Epidermal melanocyte (primary cell): ENCODE results near the gene NCOA3.

Source experiments
- DNase-seq: peaks from one replicate; pipeline ENCODE4 v3.0.0; 2011; ENCODE audit warnings: low spot score; ENCODE audit not compliant: insufficient read length

Gene NCOA3

DNA sequence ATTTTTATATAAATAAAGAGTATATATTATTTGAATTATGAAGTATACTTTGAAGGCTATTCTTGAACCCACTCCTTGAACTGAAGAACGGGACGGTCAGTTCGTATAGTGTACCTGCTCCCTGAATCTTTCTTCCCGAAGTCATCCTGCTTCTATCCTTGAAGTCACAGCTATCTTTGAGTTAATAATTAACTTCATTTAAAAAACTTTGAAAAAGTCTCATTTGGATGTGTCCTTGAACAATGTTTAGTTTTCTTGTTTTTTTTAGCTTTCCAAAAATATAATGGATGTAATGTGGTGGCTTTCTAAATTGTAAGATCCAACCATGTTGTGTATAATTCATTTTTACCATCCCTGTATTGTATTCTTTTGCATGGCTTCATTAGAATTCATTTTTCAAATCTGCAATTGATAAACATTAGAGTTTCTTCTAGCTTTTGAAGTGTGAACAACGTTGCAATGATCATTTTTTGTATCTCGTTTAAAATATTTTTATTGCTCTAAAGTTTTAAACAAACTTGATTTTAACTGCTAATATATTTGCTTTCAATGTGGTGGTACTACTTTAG is 94.4 kb downstream of the NCOA3 start:
- no peak for DNase-seq

DNA sequence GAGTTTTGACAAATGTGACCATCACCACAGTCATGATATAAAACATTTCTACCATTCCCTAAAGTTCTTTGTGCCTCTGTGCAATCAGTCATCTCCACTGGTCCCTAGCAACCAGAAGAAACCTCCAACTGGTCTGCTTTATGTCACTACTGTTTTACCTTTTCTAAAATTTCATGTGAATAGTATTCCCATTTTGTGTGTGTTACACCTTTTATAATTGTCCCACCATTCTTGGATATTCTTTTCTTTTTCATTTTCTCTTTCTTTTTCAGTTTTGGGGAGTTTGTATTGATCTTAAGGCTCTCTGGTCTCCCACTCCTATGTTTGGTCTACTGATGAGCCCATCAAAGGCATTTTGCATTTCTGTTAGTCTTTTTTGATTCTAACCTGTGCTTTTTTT is 95.4 kb downstream of the NCOA3 start:
- DNase-seq, result no peak

DNA sequence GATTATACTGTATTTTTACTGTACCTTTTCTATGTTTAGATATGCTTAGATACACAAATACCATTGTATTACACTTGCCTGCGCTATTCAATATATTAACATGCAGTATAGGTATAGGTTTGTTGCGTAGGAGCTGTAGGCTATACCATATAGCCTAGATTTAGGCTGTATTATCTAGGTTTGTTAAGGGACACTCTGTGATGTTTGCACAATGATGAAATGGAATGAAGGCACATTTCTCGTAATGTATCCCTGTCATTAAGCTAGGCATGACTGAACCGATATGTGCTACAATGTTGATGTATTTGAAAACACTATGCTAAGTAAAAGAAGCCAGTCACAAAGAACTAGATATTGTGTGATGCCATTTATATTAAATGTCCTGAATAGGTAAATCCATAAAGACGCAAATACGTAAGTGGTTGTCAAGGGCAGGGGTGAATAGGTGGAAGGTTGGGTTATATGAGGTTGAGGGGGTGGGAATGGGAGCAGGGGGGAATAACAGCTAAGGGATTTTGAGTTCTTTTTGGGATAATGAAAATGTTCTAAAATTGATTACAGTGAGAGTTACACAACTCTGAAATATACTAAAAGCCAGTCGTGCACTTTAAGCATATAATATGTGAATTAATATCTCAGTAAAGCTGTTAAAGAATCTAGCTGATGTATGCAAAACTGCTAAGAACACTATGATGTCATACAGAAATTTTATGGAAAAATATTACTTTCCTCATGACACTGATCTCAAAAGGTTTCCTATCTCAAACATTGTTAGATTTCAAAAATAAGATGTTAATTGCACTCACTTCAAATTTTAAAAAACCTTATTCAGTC is 97.4 kb downstream of the NCOA3 start:
- DNase-seq, result no peak

DNA sequence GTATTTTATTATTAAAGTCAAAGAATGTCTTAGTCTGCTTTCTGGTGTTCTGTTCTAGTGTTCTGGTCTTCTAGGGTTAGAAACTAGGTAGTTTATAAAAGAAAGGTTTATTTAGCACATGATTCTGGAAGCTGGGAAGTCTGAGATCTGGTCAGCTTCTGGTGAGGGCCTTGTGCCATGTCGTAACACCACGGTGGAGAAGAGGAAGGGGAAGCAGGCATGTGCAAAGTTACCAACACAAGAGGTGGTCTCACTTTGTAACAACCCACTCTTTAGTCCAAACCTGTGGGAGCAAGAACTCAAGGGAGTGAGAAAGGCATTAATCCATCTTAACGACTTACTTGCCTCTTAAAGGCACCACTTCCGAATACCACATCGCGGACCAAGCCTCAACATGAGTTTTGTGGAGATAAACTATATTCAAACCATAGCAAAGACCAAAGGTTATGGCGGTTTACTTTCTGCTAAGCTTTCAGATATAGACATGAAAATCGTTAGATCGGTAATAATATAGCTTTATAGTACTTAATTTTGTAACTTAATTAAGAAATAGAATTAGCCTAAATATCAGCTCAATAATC is 99.4 kb downstream of the NCOA3 start:
- no peak for DNase-seq

DNA sequence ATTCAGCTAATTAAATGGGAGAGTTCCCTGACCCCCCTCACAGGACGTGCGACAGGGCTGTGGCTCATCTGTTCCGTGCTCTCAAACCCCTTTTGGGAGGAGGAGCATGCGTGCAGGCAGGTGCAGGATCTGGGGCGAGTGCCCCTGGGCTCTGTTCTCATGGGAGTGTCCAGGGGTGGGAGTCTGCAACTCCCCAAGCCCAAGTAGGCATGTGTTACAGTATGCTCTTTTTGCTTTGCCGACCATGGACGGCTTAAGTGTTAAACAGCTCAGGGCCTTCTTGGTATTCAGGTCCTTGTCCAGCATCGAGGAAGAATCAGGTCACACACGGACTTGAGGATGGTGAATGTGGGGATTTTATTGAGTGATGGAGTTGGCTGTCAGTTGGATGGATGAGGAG is 101.6 kb downstream of the NCOA3 start:
- DNase-seq, result no peak

DNA sequence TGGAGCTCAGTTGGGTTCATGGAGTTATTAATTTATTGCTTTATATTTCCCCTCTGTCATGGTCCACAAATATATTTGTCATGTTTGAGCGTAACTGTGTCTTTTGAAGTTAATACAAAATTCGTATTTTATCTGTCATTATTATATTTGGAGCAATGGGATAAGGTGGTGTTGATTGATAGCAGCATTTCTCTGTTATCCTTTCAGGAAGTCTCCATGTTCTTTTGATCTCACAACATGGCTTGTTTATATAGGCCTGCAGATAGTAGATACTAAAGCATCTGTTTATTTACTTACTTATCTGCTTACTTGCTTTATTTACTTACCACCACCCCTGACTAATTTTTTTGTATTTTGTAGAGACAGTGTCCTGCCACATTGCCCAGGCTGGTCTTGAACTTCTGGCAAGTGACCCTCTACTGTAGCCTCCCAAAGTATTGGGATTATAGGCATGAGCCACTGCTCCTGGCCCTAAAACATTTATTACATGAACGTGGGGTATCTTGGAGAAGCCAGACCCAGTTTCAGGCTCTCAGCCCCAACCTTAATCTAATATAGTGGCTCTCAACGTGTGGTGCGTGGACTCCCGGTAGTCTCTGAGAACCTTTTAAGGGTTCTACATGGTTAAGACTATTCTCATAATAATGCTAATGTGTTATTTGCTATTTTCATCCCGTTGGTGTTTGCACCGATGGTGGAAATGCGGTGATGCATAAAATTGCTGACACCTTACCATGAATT is 104.2 kb downstream of the NCOA3 start:
- DNase-seq, result no peak

DNA sequence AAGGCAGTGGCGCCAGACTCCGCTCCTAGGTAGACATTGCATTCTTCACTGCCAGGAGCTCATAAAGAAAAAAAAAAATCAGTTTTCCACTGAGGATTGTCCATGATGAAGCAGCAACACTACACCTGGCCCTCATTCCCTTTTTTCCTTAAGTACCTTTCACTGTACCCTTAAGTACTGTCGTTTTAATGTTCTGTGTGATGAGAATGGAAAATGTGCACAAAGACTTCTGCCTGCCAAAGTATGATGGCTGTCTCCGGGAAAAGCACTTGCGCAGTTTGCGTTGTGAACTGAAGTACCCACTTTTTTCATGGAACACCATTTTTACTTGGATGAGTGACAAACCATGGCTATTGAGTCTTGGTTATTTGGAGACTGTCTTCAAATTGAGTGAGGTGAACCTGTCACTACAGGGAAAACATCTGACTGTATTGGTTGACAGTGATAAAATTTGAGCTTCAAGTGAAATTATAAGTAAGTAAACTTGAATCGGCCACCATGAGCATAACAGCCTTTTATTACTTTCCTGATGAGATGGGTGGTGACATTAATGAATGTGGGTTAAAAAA is 104.8 kb downstream of the NCOA3 start:
- DNase-seq, result no peak

DNA sequence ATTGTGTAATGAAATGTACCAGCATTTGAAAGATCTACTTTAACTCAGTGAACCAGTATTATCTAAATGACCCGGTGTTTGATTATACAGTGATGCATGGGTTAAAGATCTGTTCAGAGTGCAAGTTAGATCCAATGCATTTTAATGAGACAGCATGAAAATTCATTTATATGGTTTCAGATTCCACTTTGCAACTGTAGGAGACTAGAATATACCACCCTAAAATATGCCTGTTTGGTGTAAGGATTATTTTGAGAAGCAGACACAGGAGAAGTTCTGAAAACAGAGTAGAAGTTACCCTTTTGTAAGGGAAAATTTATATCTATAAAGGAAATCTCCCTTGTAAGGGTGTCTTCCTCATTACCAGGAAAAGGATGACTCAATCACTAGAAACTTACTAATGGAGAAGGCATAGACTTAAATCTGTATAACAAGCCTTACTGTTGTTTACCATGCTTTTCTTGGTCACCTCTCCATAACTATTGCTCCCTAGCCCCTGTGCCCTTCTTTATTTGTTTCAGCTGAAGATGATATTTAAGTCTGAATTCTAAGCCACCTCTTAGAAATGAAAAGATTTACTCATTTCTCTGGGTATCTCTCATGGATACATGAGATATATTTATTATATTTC is 105.4 kb downstream of the NCOA3 start:
- DNase-seq, result no peak

DNA sequence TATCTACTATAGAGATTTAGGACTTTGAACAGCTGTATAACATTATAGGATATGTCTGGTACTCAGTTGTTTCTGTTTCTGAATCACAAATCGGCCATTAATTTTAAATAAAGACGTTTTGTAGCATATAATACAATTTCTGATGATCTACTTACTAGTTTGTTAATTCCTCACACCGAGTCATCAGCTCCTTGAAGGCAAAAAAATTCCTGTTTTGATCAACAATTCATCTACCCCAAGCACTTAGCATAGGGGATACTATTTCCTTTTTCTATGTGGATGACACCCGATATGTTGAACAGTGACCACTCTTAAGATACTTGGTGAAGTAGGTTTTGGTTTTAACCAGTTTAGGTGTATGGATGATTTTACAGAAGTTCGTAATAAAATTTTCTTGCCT is 107.3 kb downstream of the NCOA3 start:
- no peak for DNase-seq

DNA sequence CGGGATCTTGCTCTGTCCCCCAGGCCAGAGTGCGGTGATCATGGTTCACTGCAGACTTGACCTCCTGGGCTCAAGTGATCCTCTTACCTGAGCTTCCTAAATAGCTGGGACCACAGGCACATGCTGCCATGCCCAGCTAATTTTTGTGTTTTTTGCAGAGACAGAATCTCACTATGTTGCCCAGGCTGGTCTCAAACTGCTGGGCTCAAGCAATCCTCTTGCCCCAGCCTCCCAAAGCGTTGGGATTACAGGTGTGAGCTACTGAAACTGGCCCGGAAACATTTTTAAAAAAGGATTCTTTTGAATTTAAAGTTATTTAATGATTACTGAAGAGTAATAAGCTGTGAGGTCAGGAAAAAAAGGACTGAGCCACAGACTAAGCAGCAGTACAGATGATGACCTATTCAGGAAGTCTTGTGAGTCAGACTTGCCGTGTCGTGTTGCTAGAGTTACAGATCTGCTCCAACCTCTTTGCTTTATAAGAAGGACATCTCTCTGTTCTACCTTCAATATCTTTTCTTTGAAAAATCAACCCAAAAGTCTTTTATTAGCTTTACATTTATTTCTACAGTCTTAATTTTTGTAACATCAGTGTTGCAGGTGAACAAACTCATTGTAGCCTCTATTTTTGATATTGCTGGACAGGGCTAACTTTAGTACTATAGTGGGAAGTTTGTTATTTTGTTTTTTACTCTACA is 108.7 kb downstream of the NCOA3 start:
- peak; percentile 30 for DNase-seq

DNA sequence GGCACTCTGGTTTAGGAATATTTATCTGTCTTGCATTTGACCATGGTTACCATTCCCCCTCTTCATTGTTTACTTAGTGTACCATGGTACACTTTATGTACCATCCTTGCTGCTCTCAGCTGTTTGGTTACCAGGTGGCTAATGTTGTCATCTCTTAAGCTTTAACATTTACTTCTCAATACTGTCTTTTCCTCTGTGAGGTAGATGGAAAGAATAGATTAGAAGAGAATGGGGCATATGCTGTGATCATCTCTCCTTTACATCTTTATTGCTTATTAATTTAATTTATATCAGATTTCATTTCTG is 109.2 kb downstream of the NCOA3 start:
- no peak for DNase-seq

DNA sequence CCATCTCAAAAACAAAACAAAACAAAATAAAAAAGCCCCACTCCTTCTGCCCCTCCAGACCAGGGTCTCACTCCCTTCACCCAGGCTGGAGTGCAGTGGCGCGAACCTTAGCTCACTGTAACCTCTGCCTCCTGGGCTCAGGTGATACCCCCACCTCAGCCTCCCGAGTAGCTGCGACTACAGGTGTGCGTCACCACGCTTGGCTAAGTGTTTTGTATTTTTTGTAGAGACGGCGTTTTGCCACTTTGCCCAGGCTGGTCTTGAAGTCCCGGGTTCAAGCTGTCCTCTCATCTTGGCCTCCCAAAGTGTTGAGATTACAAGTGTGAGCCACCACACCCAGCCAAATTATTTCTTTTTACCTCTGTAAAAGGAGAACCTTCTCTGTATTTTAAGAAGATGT is 110.1 kb downstream of the NCOA3 start:
- DNase-seq, result no peak

DNA sequence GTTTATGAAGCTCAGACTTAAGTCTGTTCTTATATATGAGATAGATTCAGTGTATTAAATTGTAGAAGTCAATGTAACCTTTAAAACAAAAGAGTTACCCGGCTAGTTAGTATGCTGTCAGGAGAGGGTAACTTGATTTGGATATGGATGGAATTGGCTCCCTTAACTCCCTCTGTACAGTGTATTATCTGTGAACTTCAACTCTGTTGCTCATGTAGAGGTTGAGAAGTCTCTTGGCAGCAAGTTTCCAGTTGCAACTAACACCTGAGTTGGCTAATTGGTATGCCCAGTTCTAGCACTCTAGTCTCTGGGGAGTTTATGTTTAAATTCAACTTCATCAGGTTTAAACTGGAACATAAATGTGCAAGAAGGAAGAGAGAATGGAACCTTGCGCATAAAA is 111.0 kb downstream of the NCOA3 start:
- DNase-seq, result no peak

DNA sequence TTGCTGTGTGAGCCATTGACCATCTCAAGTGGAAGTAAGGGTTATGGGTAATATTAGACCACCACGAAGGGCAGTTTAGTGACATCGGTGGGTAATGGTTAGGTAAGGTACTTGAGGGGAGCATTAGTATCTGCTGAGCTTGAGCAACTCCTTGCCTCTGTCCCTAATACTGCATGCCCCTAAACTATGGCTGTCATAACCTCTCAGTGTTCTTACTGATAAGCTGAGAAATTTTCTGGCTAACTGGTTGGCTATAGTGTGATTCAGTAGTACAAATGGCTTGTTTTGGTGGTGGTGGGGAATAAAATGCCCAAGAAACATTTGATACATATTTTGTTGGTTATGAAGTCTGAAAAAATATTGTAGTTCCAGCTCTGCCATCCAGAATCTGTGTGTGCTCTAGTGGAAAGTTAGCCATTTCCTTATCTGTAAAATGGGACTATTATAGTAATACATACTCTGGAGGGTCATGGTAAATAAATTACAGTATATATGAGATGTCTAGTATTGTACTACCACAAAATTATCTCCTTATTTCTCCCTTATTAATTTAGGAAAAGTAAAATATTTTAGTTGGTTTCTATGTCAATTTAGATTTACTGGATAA is 113.1 kb downstream of the NCOA3 start:
- DNase-seq, result no peak

DNA sequence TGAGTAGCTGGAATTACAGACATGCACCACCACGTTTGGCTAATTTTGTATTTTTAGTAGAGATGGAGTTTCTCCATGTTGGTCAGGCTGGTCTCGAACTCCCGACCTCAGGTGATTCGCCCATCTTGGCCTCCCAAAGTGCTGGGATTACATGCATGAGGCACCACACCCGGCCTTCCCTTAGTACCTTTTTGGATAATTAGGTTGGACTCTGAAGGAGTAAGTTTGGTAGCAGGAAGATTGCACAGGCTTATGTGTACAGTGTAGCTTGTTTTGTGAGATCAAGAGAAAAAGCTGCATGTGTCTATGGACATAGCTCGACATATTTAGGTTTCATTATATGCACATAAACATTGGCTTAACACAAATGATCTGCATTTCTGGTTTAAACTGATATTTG is 116.8 kb downstream of the NCOA3 start:
- DNase-seq, result no peak

DNA sequence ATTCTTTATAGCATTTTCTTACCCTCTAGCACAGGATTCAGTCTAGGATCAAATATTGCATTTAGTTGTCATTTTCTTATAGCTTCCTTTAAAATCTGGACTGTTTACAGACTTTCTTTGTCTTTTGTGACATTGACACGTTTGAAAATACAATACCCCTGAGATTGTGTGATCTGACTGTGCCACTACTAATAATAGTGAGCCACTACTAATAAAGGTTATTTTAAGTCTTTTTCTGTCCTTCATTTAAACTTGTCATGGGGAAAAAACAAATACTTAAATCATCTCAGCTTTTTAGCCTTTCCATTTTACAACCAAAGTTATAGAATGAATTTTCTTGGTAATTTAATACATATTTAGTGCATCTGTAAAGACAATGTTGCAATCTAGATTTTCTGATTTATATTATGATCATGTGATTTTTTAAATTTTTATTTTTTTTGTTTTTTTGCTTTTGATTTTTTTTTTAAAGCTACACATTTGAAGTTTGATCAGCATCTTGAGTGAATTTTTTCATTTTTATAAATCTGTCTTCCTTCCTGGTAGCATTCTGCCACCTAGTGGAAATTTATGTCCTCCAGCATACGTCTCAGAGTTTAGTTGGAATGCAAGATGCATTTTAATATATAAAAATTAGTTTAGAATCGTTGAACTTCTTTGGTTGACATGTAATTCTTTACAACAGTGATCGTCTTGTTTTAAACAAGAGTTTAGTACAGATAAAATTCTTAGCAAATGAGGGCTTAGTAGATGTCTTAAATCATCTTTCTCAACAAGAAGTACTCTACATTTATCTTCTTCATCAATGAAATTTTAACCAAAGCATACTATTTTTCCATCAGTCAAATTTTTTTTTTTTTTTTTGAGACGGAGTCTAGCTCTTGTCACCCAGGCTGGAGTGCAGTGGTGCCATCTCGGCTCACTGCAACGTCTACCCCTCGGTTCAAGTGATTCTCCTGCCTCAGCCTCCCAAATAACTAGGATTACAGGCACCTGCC is 119.4 kb downstream of the NCOA3 start:
- DNase-seq, result peak; percentile 30

DNA sequence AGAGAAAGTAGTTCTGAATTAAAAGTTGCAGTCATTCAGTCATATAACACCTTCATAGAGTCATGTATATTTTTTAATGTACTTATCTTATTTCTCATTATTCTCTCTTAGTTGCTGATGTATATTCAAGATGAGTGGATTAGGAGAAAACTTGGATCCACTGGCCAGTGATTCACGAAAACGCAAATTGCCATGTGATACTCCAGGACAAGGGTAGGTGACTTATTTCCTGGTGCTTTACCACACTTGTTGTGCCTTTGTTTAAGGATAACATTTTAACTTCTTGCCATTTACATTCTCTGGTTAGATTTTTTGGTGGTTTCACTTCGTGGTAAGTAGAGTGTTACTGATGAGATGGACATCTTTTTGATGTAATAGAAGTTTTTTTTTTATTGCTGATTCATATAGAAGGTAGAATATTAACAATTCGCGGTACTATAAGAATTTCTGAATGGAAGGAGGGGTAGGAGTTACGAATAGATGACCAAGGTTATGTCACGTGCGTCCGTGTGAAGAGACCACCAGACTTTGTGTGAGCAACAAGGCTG is 120.5 kb downstream of the NCOA3 start:
- no peak for DNase-seq

DNA sequence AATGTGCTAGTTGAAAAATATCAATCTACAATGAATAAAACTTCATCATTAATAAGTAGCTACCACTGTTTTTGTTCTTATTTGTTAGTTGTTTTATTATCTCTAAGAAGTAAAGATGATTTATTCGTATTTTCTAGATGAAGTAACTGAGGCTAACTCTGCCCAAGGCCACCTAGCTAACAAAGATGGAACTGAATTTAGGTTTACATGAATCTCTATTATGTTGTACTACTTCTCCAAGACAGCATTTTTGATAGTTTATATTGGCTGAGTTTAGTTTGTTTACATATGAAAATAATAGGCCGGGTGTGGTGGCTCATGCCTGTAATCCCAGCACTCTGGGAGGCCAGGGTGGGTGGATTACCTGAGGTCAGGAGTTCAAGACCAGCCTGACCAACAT is 121.5 kb downstream of the NCOA3 start:
- no peak for DNase-seq

DNA sequence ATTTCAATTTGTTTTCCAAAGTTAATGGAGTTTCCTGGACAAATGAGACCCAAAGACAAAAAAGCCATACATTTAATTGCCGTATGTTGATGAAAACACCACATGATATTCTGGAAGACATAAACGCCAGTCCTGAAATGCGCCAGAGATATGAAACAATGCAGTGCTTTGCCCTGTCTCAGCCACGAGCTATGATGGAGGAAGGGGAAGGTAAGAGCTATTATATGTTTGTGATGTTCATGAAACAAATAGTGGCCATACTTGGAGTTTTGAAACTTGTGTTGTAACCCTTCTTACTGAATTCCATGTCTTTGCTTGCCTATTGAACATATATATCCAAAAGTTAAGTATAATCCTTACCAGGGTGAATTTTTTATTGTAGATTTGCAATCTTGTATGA is 125.9 kb downstream of the NCOA3 start:
- DNase-seq, result no peak
